HG03025 (cell line): ENCODE data around the gene KIDINS220.

Experiments
- ATAC-seq: cut with Tn5 transposase; IDR thresholded peaks from one replicate; pipeline ENCODE4 v1.9.1; 2021; ENCODE audit warnings: mild to moderate bottlenecking, moderate library complexity; ENCODE audit not compliant: unreplicated experiment, low FRiP score

The KIDINS220 gene

DNA sequence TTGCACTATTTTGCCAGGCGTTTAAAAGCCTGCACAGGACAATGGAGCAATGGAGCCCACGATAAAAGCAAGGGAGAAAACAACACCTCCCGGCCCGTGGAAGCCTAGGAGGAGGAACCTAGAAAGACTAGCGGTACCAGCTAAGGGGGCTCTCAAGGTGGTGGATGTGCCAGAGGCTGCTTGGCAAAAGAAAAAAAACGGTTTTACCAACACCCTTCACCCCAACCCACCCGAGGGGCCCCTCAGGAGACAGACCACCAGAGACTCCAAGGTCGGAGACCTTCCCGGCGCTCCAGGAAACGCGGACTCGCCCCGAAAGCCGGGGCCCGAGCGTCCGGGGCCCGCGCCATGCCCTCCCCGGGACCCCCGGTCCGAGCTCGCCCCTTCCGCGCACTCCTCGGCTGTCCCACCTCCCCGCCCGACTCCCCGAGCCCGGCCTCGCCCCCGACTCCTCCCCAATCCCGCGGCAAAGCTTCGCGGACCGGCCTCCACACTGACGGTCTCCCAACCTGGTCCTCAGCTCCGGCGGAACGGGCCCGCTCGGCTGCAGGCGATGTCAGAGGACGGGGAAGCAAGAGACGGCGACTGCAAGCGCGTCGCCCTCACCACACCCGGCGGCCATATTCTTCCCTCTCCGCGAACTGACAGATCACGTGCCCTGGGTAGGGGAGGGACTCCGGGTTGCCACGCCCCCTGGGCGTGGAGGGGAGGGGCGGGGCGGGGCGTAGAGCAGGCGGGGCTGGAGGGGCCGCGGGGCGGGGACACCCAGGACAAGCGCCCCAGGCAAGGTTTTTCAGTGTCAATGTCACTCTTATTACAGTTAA is at the start of gene KIDINS220:
Gene KIDINS220, minus strand, starts transcription at position 643 of the 824 bp plus-strand sequence. CDS start 10,520 bp downstream, outside the sequence.
- ATAC-seq, result peak; percentile 79

DNA sequence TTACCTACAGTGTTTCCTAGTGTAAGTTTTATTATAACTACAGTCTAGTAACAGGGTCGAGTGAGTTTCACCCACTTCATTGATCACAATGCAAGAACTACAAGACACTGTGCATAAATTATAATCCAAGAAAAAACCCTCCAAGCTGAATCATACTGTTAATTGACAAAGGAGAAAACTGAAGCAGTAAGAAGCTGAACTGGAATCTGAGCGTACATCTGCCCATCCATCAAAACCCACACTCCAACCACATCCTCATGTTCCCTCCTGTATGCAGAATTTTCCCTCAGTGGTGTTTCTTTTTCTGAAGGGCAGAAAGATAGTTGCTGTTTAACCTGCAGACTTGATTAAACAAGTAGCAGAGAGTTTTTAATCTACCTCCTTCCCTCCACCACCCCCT is 49.5 kb upstream of the KIDINS220 start:
- ATAC-seq, result no peak

DNA sequence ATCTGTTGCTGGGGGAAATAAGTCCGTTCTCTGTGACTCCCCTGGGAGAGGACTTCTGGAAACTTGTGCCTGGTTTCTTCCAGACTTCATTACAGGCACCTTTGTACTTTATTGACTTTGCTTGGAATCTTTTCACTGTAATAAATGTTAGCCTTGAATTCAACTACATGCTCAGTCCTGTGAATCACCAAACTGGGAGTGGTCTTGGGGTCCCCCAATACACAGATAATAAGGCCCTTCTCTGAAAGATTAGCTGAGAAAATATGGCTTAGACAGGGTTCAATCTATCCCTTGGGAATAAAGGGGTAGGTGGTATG is 48.7 kb upstream of the KIDINS220 start:
- no peak for ATAC-seq

DNA sequence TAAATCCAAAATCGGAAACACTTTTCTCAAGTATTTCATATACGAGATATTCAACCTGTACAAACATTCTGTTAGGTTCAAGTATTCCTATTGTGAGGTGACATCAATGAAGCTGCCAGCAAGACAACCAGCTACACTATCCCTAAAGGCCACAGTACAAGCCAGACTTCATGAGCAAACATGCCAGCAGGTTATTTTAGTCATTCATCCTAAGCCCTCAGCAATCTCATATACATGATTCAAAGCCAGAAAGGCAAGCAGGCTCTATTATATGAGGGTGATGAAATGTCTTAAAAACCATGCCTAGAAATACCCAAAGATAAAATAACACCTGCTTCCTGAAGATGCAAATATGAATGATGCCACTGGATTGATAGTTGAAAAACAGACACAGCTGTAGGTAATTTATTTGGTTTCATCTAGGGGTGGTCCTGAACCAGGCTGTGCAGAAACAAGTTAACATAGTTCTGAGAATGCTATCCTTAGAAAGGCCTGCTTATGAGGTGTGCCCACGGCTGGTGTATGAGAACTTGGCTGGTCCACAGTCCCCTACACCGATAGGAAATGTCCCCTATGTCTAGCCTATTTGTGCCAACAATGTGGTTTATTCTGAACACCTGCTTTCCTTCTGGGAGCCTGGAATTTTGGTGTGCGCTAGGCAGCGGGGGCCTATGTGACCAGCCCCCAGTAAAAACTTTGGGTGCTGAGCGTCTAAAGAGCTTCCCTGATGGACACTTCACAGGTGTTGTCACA is 48.2 kb upstream of the KIDINS220 start:
- no peak for ATAC-seq

DNA sequence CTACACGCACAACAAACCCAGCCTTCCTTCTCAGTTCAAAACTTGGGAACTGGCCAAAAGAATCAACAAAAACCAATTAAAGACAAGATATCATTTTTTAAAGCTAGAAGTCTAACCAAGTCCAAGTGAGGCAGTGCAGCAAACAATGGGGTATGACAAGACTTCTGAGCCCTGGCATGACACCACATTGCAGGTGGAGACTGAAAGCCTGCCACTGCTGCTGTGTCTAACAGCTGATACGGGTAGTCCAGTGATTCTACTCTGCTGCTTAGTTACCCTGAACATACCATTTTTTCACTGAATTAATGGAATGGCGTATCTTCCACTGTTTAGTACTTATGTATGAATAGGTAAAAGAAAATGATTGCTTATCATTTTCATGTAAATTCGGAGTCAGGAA is 47.4 kb upstream of the KIDINS220 start:
- no peak for ATAC-seq

DNA sequence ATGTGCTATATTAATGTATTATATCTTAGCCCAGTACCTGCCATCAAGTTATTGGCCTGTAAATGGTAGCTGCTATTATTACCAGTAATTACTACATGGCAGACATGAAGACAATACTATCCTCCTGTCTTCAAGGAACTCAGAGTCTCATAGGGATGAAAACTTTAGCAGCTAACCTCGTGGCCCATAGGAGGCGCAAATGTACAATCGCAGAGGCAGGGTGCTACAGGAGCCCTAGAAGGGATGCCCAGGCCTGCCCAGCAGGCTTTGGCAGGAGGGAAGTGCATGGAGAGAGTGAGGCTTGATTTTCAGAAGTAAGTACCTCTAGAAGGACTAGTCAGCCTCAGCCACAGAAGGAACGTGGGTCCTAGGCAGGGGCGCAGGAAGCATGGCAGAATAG is 44.7 kb upstream of the KIDINS220 start:
- no peak for ATAC-seq

DNA sequence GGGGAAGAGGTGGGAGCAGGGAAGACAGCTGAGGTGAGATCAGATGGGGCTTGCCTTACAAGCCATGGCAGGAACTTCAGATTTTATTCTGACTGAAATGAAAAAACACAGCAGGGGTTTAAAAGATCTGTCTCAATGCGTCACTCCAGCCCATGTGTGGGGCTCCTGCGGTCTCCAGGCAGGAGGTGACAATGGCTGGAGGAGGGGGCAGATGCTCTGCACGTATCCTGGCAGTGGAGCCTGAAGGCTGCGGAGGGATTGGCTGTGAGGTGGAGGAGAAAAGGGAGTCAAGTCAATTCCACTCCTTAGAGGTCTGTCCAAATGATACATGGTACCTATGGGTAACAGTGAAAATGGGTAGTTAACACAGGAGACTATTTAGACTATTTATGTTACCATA is 40.5 kb upstream of the KIDINS220 start:
- no peak for ATAC-seq

DNA sequence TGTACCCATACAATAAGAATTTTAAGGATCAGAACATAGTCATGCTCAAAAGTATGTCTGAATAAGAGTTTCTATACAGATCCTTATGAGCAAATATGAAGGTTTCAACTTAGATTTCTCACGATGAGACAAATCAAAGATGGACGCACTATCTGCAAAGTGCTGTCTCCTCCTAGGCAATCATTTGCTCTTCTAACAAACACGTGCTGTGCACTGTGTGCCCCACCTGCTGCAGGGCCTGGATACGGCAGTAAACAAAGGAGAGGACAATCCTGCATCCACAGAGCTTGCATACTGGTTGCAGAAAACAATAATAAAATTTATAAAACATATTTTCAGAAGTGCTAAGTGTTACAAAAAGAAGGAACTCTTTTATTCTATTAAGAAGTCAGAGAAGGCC is 39.9 kb upstream of the KIDINS220 start:
- ATAC-seq, result no peak

DNA sequence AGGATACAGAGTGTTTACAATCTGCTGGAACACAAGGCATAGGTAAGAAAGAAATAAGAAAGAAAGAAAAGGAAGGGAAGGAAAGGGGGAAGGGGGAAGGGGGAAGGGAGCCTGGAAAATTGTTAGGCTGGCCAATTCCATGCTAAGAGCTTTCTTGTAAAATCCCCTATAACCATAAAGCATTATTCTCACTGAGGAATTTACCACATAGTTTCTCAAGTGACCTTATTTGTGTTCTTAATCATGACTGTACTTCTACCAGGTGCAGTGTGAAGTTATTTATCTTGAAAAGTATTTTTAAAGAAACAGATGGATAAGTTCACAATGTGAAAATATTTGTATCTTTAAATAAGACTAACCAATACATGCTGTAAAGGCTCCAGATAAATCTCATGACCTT is 39.2 kb upstream of the KIDINS220 start:
- ATAC-seq, result no peak

DNA sequence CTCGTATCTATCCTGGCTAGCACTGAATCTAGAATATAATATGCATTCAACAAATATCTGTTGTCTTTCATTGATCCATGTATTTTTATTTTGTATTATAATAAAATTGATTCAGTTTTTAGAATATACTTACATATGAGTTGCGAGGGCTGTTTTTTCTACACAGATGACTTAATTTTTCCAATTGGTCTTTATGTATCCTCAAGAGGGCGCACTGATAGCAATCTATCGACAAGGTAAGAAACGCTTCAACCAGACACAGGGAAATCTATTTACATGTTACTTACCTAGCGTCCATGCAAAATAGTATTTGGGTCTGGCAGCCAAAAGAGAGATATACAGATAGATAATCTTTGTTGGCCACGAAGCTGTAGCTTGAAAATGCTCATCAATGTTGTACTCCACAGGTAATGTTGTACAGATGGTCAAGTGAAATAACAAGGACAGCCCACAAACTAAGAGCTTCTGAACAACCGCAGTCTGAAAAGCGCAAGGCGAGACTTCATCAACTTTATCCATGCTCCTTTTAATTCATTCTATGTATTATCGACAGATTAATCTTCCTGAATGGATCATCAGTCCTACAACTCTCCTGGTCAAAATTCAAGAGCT is 35.5 kb upstream of the KIDINS220 start:
- no peak for ATAC-seq

DNA sequence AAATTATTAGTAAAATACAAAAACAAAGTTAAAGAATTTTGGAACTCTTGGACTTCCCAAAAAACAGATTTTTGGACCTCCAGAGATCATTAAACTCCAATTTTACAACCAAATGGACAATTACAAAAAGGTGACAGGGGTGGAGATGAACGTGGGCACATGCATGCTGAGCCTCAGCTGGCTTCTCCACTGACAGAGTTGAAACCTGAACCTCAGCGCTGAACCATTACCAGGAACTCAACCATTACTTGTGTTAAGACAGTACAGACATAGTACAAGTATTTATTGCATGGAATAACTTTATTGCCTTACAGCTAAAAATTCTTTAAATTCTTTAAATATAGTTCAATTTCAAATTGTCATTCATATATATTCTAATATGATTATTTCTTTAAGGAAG is 33.0 kb upstream of the KIDINS220 start:
- no peak for ATAC-seq

DNA sequence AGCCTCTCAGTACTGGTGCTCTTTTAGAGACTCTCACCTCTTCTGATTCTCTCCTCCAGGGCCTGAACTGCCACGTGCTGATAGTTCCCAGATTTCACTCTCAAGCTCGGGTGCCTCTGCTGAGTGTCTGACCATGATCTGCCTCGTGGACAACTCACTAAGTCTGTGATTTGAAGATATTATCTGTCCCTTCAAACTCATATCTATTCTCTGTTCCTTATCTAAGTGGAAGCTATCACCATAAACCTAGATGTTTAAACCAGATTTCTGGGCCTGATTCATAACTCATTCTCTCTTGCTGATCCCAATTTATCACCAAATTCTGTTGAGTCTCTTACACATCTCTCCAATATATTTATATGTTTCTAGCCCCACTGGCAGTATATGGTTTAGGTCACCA is 29.9 kb upstream of the KIDINS220 start:
- ATAC-seq, result no peak

DNA sequence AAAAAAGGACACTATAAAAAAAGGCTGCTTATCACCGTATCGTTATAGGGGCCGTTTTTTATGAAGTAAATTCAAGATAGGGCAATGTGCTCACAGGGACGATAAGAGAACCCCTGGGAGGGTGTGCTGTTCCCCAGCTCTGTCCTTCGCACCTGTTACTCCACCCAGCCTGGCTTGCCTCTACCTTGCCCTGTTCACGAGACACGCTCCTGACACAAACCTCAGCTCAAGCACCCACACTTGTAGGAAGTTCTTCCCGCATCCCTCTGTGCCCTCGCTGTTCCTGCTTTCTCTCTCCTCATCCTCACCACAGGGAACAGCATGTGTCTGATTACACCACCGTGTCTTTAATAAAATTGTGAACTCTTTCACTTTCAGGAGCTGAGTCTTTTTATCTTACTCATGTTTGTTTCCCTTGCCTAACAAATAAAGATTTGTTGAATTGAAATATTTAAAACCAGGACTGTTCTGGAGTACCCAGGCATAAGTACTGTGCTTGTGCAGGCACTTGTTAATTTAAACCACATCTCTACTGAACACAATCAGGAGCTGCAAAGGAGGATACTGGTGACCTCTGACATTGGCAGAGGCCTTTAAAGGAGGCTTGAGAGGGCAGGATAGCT is 26.0 kb upstream of the KIDINS220 start:
- ATAC-seq, result no peak

DNA sequence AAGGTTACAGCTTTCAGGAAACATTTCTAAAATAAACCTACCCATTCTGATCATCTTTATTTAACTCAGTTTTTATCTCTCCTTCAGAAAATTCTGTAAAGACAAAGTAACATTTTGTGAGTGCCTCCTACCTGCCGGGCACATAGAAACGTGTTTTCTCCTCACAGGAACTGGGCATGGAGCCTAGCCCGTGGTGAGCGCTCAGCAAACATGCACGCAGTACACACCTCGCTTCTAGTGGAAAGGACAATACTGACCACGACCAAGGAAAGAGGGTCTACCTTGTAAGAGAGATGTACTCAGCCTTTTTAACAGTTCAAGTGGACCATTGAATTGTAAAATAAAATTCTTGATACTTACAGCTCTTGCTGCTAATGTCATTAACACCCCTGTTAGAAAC is 24.8 kb upstream of the KIDINS220 start:
- ATAC-seq, result no peak

DNA sequence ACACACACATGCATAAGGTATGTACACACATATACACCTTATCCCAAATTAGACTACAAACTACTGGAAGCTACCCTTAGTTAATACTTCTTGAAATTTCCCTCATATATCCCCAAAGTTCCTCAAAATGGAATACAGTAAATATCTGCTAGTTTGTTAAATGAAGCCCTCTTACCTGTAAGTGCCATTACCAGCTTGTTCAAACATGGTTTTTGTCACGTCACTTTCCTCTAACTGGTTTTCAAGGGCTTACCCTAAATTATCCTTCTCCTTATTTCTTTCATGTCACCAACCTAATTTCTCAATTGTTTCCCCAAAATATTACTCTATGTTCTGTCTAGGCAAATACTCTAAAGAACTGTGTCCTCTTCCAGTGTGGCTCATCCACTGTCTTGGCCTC is 24.4 kb upstream of the KIDINS220 start:
- ATAC-seq, result no peak

DNA sequence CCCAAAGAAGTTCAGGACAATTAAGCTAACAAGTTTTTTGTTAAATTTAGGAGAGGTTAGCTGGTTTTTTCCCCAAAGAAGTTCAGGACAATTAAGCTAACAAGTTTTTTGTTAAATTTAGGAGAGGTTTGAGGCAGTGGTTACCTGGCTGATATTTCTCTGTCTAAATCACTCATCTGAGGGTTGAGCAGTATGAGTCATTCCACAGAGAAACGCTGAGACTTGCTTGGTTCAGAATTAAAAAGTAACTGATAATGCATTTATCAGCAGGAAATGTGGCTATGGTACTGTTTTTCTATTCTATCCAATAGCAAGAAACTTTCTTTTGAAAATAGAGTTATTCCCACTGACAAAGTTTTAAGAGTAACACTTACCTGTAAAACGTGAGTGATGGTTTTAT is 22.8 kb upstream of the KIDINS220 start:
- ATAC-seq, result no peak

DNA sequence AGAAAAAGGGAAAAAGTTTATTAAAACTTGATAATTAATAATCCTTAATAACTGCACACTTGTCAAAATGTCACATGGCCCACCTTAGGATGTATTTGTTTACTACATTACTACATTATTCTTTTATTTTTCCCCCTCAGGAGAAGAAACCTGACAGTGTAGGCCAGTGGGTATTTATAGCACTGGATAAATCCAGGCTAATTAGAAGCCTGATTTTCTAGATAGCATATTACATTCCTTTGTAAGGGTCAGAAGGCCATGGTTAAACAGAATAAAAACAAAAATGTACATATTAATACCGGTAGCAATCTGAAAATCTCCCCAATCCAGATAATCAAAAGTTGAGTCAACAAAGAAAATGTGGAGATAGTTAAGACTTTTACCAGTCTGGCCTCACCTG is 21.5 kb upstream of the KIDINS220 start:
- ATAC-seq, result no peak

DNA sequence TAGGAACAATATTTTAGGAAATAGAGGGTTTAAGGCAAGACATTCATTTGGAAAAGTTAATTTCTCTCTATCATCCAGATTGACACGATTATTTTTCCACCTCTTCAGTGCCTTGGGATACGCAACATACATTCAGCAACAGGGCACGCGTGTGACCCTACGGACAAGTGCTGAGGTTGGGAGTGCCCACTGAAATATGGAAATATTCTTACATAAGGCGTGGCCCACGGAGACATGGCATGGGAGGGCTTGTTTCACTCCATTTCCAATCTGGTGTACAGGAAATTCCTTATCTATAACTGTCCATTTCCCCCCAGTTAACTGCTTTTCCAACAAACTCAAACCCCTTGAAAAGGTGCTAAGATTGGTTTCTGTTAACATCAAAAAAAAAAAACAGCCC is 20.9 kb upstream of the KIDINS220 start:
- no peak for ATAC-seq

DNA sequence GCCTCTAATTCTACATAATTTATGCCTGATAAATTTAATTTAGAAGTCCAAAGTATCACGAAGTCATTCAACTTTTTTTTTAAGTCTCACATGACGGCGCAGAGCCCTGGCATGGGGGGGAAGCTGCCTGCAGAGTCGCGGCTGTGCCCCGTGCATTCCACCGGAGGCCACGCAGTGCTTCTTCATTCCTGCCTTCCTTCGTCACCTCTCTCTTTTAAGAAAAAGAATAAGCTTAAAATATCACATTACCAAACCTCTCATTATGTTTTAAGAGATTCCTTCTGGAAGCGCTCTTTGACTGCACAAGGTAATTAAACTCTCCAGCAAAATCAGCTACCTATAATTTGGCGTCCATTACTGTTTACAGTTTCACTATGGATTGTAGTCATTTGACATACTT is 20.3 kb upstream of the KIDINS220 start:
- no peak for ATAC-seq

DNA sequence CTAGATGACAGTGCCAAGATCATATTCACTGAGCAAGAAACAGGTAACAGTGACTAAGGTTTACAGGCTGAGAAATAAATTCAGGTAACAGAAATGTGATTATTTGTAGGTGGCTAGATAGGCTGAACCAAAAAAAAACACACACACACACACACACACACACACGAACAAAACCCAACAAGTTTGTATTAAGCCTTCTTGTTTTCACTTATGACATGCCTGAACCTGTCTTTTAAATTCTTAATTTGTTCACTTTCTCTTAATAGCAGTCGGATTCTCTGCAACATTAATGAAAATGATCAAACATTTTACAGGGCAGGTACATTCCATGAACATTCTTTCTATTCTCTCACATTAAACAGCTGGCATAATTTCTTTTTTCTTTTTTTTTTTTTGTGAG is 18.8 kb upstream of the KIDINS220 start:
- no peak for ATAC-seq

DNA sequence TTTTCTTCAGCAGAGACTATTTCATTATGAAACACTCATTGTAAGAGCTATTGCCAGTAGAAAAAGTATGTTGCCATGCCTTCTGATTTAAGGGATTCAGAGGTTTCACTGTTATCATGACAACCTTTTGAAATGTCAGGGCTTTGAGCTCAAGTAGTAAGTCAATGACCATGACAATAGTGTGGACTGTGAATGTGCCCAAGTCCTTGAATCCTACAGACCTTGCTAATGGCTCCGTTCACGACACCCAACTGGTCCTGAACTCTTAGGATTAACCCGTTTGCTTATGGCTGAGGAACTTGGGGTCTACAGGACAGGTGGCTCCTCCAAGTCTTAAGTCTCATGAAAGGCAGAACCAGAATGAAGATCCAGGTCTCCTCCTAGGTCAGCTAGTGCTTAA is 17.6 kb upstream of the KIDINS220 start:
- ATAC-seq, result no peak
